ENCODE data around the gene TRIP12.
"Not testable (repeated sequence)": the region's sequence is repeated elsewhere in the genome, so short reads cannot be mapped to it uniquely, and the experiment has no call there.

TRIP12 gene

GRCh38 chr2:229931241-229931640, 9.4 kb upstream of the TRIP12 start:
- no peak for TF ChIP-seq CTCF (conservative IDR thresholded peaks at IDR 0.05; ENCODE audit: low read length)
- no peak for DNase-seq (ENCODE audit: low read depth)
- H3K4me3 ChIP-seq (ENCODE audit: low read length), result no peak overlapping the region

- TF ChIP-seq CTCF (conservative IDR thresholded peaks at IDR 0.05; ENCODE audit: low read length), result no peak
- no peak for DNase-seq (ENCODE audit: low read depth)
- H3K4me3 ChIP-seq (ENCODE audit: low read length), result no peak overlapping the region
Observed at GRCh38 chr2:229930656-229931055, 8.8 kb upstream of the TRIP12 start.

- peak; percentile 44 for DNase-seq (ENCODE audit: low read depth)
- H3K4me3 ChIP-seq (ENCODE audit: low read length), result no peak overlapping the region
- TF ChIP-seq CTCF (conservative IDR thresholded peaks at IDR 0.05; ENCODE audit: low read length), result no peak
Observed at GRCh38 chr2:229927817-229928321, 6.1 kb upstream of the TRIP12 start.

- H3K4me3 ChIP-seq (ENCODE audit: low read length), result no peak overlapping the region
- no peak for DNase-seq (ENCODE audit: low read depth)
- no peak for TF ChIP-seq CTCF (conservative IDR thresholded peaks at IDR 0.05; ENCODE audit: low read length)
Observed at GRCh38 chr2:229925201-229925600, 3.4 kb upstream of the TRIP12 start.

GRCh38 chr2:229924541-229924940, 2.7 kb upstream of the TRIP12 start:
- H3K4me3 ChIP-seq (ENCODE audit: low read length), result not testable (repeated sequence)

GRCh38 chr2:229922449-229923386, 909 bp upstream of the TRIP12 start, which contains the start of gene FBXO36:
Gene FBXO36 (plus strand): TSS chr2:229922503. CDS start chr2:229922514, 11 bp downstream.
- peak; percentile 48 for DNase-seq (ENCODE audit: low read depth)
- TF ChIP-seq CTCF (conservative IDR thresholded peaks at IDR 0.05; ENCODE audit: low read length), result no peak
- peak within 1 kb of the TSS; percentile 89 for H3K4me3 ChIP-seq (ENCODE audit: low read length)

More at GRCh38 chr2:229924541-229924940, 2.7 kb upstream of the TRIP12 start:
- not testable (repeated sequence) for DNase-seq (ENCODE audit: low read depth)

GRCh38 chr2:229921101-229921891, 513 bp downstream of the TRIP12 start:
- DNase-seq (ENCODE audit: low read depth), result peak; percentile 67
- H3K4me3 ChIP-seq (ENCODE audit: low read length), result peak overlapping the region; percentile 89
- TF ChIP-seq CTCF (conservative IDR thresholded peaks at IDR 0.05; ENCODE audit: low read length), result no peak
